Fibroblast of pulmonary artery (primary cell): Measurements from ENCODE around the gene FBXO34.
A peak's percentile ranks its signal among the peaks of the same experiment; 100 is the strongest.

Source experiments
- DNase-seq: peaks from one replicate; pipeline ENCODE4 v3.0.0-alpha.2; 2010; ENCODE audit warnings: low read depth
- H3K4me3 ChIP-seq: replicated peaks from 2 replicates; pipeline ENCODE4 v1.5.1; 2011; ENCODE audit warnings: low read depth, mild to moderate bottlenecking, control low read depth, low read length, moderate library complexity
- CTCF ChIP-seq: IDR thresholded peaks from 2 replicates; pipeline ENCODE4 v1.5.1; 2011; ENCODE audit warnings: mild to moderate bottlenecking, control low read depth, low read length, inconsistent platforms; ENCODE audit errors: missing control alignments

Gene FBXO34

GRCh38 chr14:55359307-55359706 is 88.1 kb downstream of the FBXO34 start:
- no peak for TF ChIP-seq CTCF
- DNase-seq: no peak
- H3K4me3 ChIP-seq: no peak overlapping the region

GRCh38 chr14:55361190-55361589 is 90.0 kb downstream of the FBXO34 start:
- TF ChIP-seq CTCF: no peak
- no peak overlapping the region for H3K4me3 ChIP-seq
- DNase-seq: no peak

GRCh38 chr14:55366271-55366670 is 95.0 kb downstream of the FBXO34 start:
- H3K4me3 ChIP-seq: no peak overlapping the region
- TF ChIP-seq CTCF: no peak
- peak; percentile 19 for DNase-seq

- H3K4me3 ChIP-seq: no peak overlapping the region
- DNase-seq: no peak
- TF ChIP-seq CTCF: no peak
Observed at GRCh38 chr14:55370883-55371455, 99.7 kb downstream of the FBXO34 start.

- TF ChIP-seq CTCF: no peak
- DNase-seq: no peak
- no peak overlapping the region for H3K4me3 ChIP-seq
Observed at GRCh38 chr14:55372423-55372822, 101.2 kb downstream of the FBXO34 start.

- DNase-seq: no peak
- TF ChIP-seq CTCF: no peak
- no peak overlapping the region for H3K4me3 ChIP-seq
Observed at GRCh38 chr14:55372825-55373224, 101.6 kb downstream of the FBXO34 start.
